C4-2B (cell line): ENCODE results near the gene RBBP5.

Experiments used
- H3K27ac ChIP-seq: fragments of 450-650 bp; 2 replicates; pipeline ENCODE4 v1.5.1; 2017
- CTCF ChIP-seq: fragments of 450-650 bp; conservative IDR thresholded peaks from 2 replicates; pipeline ENCODE4 v1.5.1; 2017; ENCODE audit warnings: mild to moderate bottlenecking
- ZFX ChIP-seq: fragments of 450-650 bp; IDR thresholded peaks from 2 replicates; pipeline ENCODE4 v1.6.1; 2017

Gene RBBP5

GRCh38 chr1:205121660-205122488 is at the start of gene RBBP5:
RBBP5 (minus strand) TSS chr1:205121978; CDS start chr1:205121873, 105 bp downstream.
- TF ChIP-seq ZFX (no peak), CTCF (peak; percentile 92)
- H3K27ac ChIP-seq, result peak within 1 kb of the TSS; percentile 83

GRCh38 chr1:205171369-205171768 is 49.6 kb upstream of the RBBP5 start:
- no peak for TF ChIP-seq ZFX
- no peak for TF ChIP-seq CTCF
- H3K27ac ChIP-seq, result no peak overlapping the region

GRCh38 chr1:205170532-205171269 is 48.9 kb upstream of the RBBP5 start:
- no peak overlapping the region for H3K27ac ChIP-seq

GRCh38 chr1:205169248-205169647 is 47.5 kb upstream of the RBBP5 start:
- no peak overlapping the region for H3K27ac ChIP-seq
- TF ChIP-seq CTCF (no peak), ZFX (no peak)

More at GRCh38 chr1:205170532-205171269, 48.9 kb upstream of the RBBP5 start:
- TF ChIP-seq CTCF, result no peak
- no peak for TF ChIP-seq ZFX

GRCh38 chr1:205168291-205168690 is 46.5 kb upstream of the RBBP5 start:
- no peak for TF ChIP-seq ZFX
- no peak for TF ChIP-seq CTCF
- H3K27ac ChIP-seq, result no peak overlapping the region

GRCh38 chr1:205162301-205162700 is 40.5 kb upstream of the RBBP5 start:
- TF ChIP-seq CTCF (no peak), ZFX (no peak)
- no peak overlapping the region for H3K27ac ChIP-seq

GRCh38 chr1:205161076-205161475 is 39.3 kb upstream of the RBBP5 start:
- no peak overlapping the region for H3K27ac ChIP-seq
- TF ChIP-seq ZFX (no peak), CTCF (no peak)
